Activated naive CD8-positive, alpha-beta T cell treated with anti-CD3 and anti-CD28 coated beads, Interleukin-2, amount 50 U/mL, for 24 hours (primary cell): ENCODE measurements around the gene CD207.
"Not testable (repeated sequence)": the region's sequence is repeated elsewhere in the genome, so short reads cannot be mapped to it uniquely, and the experiment has no call there.

Experiments used
- ATAC-seq: fragments of 150-1000 bp; cut with Tn5 transposase; one replicate; pipeline ENCODE4 v1.10.0; 2021
- DNase-seq: peaks from one replicate; pipeline ENCODE4 v3.0.0; 2021
- H3K27ac Mint-ChIP-seq: one replicate; pipeline ENCODE4 v1.8.0; 2021; ENCODE audit warnings: mild to moderate bottlenecking, mixed read lengths
- H3K27me3 Mint-ChIP-seq: one replicate; pipeline ENCODE4 v1.8.0; 2021; ENCODE audit warnings: mixed read lengths
- H3K36me3 Mint-ChIP-seq: one replicate; pipeline ENCODE4 v1.8.0; 2021; ENCODE audit warnings: low read depth, mixed read lengths
- H3K4me1 Mint-ChIP-seq: one replicate; pipeline ENCODE4 v1.8.0; 2021; ENCODE audit warnings: mixed read lengths
- H3K4me3 Mint-ChIP-seq: one replicate; pipeline ENCODE4 v1.8.0; 2021; ENCODE audit warnings: mild to moderate bottlenecking, moderate library complexity, mixed read lengths
- H3K9me3 Mint-ChIP-seq: one replicate; pipeline ENCODE4 v1.8.0; 2021; ENCODE audit warnings: mixed read lengths

CD207 gene

GRCh38 chr2:70820499-70820898 lies 15.1 kb downstream of the CD207 start, which contains the start of gene CLEC4F:
Gene CLEC4F (minus strand): TSS chr2:70820599. CDS start chr2:70820523, 76 bp downstream.
- no peak for DNase-seq
- H3K36me3 Mint-ChIP-seq: no peaks in the 10 kb centered on the region
- no peak for ATAC-seq
- H3K4me3 Mint-ChIP-seq: no peak within 1 kb of the TSS
- no peaks in the 10 kb centered on the region for H3K9me3 Mint-ChIP-seq
- no peak within 1 kb of the TSS for H3K27ac Mint-ChIP-seq
- no peaks in the 10 kb centered on the region for H3K4me1 Mint-ChIP-seq
- H3K27me3 Mint-ChIP-seq: peaks cover 8% of the 10 kb centered on the region

GRCh38 chr2:70817284-70817954 lies 18.2 kb downstream of the CD207 start:
- no peaks in the 10 kb centered on the region for H3K9me3 Mint-ChIP-seq
- no peak for ATAC-seq
- H3K4me3 Mint-ChIP-seq: no peak overlapping the region
- no peaks in the 10 kb centered on the region for H3K4me1 Mint-ChIP-seq
- peaks cover 5% of the 10 kb centered on the region for H3K27me3 Mint-ChIP-seq
- H3K27ac Mint-ChIP-seq: no peak overlapping the region
- no peaks in the 10 kb centered on the region for H3K36me3 Mint-ChIP-seq
- no peak for DNase-seq

GRCh38 chr2:70816726-70817125 lies 18.9 kb downstream of the CD207 start:
- Mint-ChIP-seq H3K9me3 (no peaks in the 10 kb centered on the region), H3K4me1 (no peaks in the 10 kb centered on the region), H3K27ac (no peak overlapping the region), H3K27me3 (peaks cover 5% of the 10 kb centered on the region), H3K4me3 (no peak overlapping the region), H3K36me3 (no peaks in the 10 kb centered on the region)
- no peak for ATAC-seq
- no peak for DNase-seq

- DNase-seq (no peak), ATAC-seq (peak; percentile 15)
- Mint-ChIP-seq H3K36me3 (no peaks in the 10 kb centered on the region), H3K27me3 (no peaks in the 10 kb centered on the region), H3K9me3 (no peaks in the 10 kb centered on the region), H3K27ac (no peak overlapping the region), H3K4me3 (no peak overlapping the region), H3K4me1 (no peaks in the 10 kb centered on the region)
Observed at GRCh38 chr2:70808983-70809958, 26.3 kb downstream of the CD207 start.

GRCh38 chr2:70807828-70808118 lies 27.8 kb downstream of the CD207 start:
- Mint-ChIP-seq H3K27me3 (no peaks in the 10 kb centered on the region), H3K4me1 (no peaks in the 10 kb centered on the region), H3K36me3 (no peaks in the 10 kb centered on the region), H3K4me3 (no peak overlapping the region), H3K27ac (no peak overlapping the region), H3K9me3 (no peaks in the 10 kb centered on the region)
- ATAC-seq: no peak
- no peak for DNase-seq

- no peak overlapping the region for H3K4me3 Mint-ChIP-seq
- no peaks in the 10 kb centered on the region for H3K27me3 Mint-ChIP-seq
- H3K27ac Mint-ChIP-seq: no peak overlapping the region
- DNase-seq (no peak), ATAC-seq (no peak)
- no peaks in the 10 kb centered on the region for H3K4me1 Mint-ChIP-seq
- H3K36me3 Mint-ChIP-seq: no peaks in the 10 kb centered on the region
- H3K9me3 Mint-ChIP-seq: no peaks in the 10 kb centered on the region
Observed at GRCh38 chr2:70807102-70807827, 28.4 kb downstream of the CD207 start.

- H3K36me3 Mint-ChIP-seq: no peaks in the 10 kb centered on the region
- no peak overlapping the region for H3K27ac Mint-ChIP-seq
- no peak for DNase-seq
- no peak for ATAC-seq
- H3K4me1 Mint-ChIP-seq: no peaks in the 10 kb centered on the region
- H3K9me3 Mint-ChIP-seq: no peaks in the 10 kb centered on the region
- H3K4me3 Mint-ChIP-seq: no peak overlapping the region
- H3K27me3 Mint-ChIP-seq: no peaks in the 10 kb centered on the region
Observed at GRCh38 chr2:70806620-70807019, 29.0 kb downstream of the CD207 start.

GRCh38 chr2:70806013-70806412 lies 29.6 kb downstream of the CD207 start:
- Mint-ChIP-seq H3K9me3 (no peaks in the 10 kb centered on the region), H3K4me1 (no peaks in the 10 kb centered on the region), H3K27ac (no peak overlapping the region), H3K27me3 (no peaks in the 10 kb centered on the region), H3K36me3 (no peaks in the 10 kb centered on the region), H3K4me3 (no peak overlapping the region)
- DNase-seq: no peak
- no peak for ATAC-seq

- Mint-ChIP-seq H3K4me3 (no peak overlapping the region), H3K9me3 (no peaks in the 10 kb centered on the region), H3K27me3 (no peaks in the 10 kb centered on the region), H3K27ac (no peak overlapping the region), H3K4me1 (no peaks in the 10 kb centered on the region), H3K36me3 (no peaks in the 10 kb centered on the region)
- ATAC-seq (no peak), DNase-seq (no peak)
Observed at GRCh38 chr2:70801607-70802263, 33.9 kb downstream of the CD207 start.

- H3K27ac Mint-ChIP-seq: no peak overlapping the region
- H3K27me3 Mint-ChIP-seq: no peaks in the 10 kb centered on the region
- no peaks in the 10 kb centered on the region for H3K9me3 Mint-ChIP-seq
- H3K4me3 Mint-ChIP-seq: no peak overlapping the region
- peaks cover 6% of the 10 kb centered on the region for H3K4me1 Mint-ChIP-seq
- H3K36me3 Mint-ChIP-seq: no peaks in the 10 kb centered on the region
- no peak for DNase-seq
- ATAC-seq: no peak
Observed at GRCh38 chr2:70799706-70800105, 35.9 kb downstream of the CD207 start.

- not testable (repeated sequence) for ATAC-seq, DNase-seq, H3K9me3 Mint-ChIP-seq, H3K36me3 Mint-ChIP-seq, H3K27me3 Mint-ChIP-seq, H3K27ac Mint-ChIP-seq, H3K4me1 Mint-ChIP-seq, H3K4me3 Mint-ChIP-seq
Observed at GRCh38 chr2:70797996-70798395, 37.6 kb downstream of the CD207 start.

GRCh38 chr2:70797506-70797905 lies 38.1 kb downstream of the CD207 start:
- Mint-ChIP-seq H3K36me3 (no peaks in the 10 kb centered on the region), H3K9me3 (no peaks in the 10 kb centered on the region), H3K4me1 (peaks cover 8% of the 10 kb centered on the region), H3K27ac (no peak overlapping the region), H3K4me3 (no peak overlapping the region), H3K27me3 (peaks cover 7% of the 10 kb centered on the region)
- no peak for DNase-seq
- ATAC-seq: no peak

GRCh38 chr2:70796262-70796661 lies 39.4 kb downstream of the CD207 start:
- Mint-ChIP-seq H3K9me3 (no peaks in the 10 kb centered on the region), H3K4me3 (no peak overlapping the region), H3K27ac (no peak overlapping the region), H3K36me3 (no peaks in the 10 kb centered on the region), H3K4me1 (peaks cover 9% of the 10 kb centered on the region), H3K27me3 (peaks cover 16% of the 10 kb centered on the region)
- no peak for ATAC-seq
- DNase-seq: no peak

GRCh38 chr2:70795164-70795995 lies 40.2 kb downstream of the CD207 start:
- DNase-seq (peak; percentile 11), ATAC-seq (peak; percentile 59)
- Mint-ChIP-seq H3K27me3 (peaks cover 21% of the 10 kb centered on the region), H3K4me1 (peaks cover 12% of the 10 kb centered on the region), H3K36me3 (no peaks in the 10 kb centered on the region), H3K4me3 (no peak overlapping the region), H3K9me3 (no peaks in the 10 kb centered on the region), H3K27ac (no peak overlapping the region)
